Renal cortex interstitium (tissue), 11 donors: ENCODE data around the gene RIMS3. TPM values are rescaled to one million over a fixed set of nuclear protein-coding genes. Genes with fewer than 3 reads are reported as not detected.
A peak's percentile ranks its signal among the peaks of the same experiment; 100 is the strongest.
"Not testable (repeated sequence)": the region's sequence is repeated elsewhere in the genome, so short reads cannot be mapped to it uniquely, and the experiment has no call there.

Experiments
- DNase-seq, 11 donors: peaks; one replicate each; pipeline ENCODE4 v3.0.0-alpha.2; 2013; ENCODE audit warnings: low read depth in 9 of 11, low spot score in 4 of 11; ENCODE audit errors: extremely low read depth in 1 of 11
- polyA plus RNA-seq, 3 donors: library from polyadenylated mRNA; unstranded; fragments of 120-200 nt; gene quantifications; one replicate each; pipeline ENCODE4 v1.2.1, GENCODE V29; 2013; ENCODE audit not compliant: insufficient read length in 3 of 3

The RIMS3 gene
- polyA plus RNA-seq, 3 donors: 1.6 to 2.2 (median 1.8) TPM

DNA sequence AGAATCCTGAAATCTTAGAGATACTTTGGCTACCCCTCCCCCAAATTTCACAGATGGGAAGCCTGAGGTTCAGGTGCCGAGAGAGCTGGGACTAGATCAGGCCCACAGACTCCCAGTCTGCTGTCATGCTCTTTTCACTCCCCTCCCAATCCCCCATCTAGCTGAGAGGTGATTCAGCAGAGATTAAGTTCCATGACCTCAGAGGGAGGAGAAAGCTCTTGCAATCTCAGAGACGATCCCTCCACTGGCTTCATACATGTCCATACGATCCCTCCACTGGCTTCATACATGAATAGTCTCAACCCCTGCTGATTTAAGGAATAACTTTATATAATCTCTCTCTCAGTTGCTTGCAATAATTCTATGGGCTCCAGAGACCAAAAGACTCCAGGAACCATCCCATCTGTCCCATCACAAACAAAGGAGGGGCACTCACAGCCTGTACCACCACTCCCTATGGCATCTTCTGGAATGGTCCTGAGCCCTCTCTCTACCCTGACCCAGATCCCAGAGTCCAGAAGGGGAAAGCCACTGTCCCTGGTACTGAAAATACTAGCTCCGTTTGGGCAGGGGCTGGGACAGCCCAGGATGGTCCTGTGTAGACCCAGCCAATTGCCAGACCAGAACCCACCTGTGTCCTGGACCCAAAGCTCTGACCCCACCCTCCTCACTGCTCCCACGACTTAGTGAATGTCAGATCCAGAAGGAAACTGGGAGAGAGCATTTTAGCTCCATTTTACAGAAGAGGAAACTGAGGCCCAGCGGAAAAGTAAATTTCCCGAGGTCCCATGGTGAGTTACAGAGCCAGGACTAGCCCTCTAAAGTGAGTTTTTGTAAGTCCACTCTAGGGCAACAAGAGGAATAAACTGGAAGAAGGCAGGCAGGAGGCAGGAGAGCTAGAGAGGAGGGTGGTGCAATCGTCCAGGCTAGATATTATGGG lies 27.1 kb downstream of the RIMS3 start:
- DNase-seq: no peak

DNA sequence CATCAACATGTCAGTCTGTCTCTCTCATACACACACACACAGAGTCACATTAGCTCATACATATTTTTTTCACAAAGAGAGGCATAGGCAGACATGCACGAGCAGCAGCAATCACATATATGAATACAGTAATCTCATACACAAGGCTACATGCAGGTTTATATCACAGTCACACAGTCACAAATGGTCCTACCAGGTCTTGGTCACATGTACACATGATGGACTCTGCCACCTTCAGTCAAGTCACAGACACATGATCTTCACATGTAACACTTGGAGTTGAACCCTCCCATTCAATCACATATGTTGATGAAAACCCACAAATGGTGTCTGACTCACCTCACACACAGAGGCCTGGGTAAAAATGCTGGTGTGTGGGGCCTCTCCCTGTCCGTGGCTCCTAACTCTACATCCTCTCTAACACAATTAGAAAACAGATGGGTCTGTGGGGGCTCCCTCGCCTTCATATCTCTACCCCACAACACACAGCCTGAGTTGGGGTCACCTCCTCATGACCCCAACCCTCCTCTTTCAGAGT lies 27.9 kb downstream of the RIMS3 start:
- DNase-seq: no peak

DNA sequence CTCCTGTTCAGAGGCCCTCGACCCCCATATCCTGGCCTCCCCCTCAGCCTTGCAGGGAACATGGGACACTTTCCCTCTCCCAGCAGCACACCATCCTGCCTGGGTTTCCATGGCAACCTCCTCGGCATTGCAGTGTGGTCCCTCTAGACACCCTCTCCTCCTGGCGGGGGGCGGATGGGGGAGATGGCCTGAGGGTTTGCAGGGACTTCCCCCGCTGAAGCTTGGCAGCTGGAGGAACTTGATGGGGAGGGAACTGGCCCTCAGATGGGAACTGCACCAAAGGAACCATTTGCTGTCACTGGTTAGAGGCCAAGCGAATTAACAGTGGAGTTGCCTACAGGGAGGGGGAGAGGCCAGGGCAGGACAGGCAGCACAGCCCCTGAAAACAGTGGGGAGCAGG lies 28.7 kb downstream of the RIMS3 start:
- DNase-seq: no peak

DNA sequence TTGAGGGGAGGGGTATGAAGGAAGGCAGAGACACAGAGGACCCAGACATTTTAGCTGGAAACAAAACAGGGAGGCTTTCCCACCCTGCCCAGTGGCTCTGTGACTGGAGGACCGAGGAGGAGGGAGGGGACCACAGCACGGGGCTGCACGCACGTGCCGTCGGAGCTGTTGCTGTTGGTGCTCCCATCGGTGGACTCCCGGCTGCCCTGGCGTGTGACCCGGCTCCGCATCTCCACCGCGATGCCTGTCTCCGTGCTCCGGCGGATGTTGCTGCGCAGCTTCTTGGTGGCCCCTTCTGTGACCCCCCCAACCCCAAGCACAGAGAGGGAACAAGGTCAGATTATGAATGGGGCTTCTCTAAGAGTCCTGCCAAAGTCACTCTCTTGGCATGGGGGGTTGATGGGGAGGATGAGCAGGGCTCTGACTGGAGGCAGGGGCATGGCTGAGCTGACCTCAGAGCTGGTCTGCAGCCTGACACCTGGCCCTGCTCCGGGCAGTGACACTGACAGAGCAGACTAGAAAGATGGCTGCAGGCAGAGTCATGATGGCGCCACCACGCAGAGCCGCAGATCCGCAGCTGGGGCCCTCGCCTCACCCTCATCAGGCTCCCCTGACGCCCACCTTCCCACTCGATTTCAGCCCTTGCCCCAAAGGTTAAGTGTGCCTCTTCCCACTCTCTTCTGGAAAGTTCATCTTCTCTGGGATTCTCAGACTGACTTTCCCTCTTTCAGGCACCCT lies 29.6 kb downstream of the RIMS3 start:
- no peak for DNase-seq

DNA sequence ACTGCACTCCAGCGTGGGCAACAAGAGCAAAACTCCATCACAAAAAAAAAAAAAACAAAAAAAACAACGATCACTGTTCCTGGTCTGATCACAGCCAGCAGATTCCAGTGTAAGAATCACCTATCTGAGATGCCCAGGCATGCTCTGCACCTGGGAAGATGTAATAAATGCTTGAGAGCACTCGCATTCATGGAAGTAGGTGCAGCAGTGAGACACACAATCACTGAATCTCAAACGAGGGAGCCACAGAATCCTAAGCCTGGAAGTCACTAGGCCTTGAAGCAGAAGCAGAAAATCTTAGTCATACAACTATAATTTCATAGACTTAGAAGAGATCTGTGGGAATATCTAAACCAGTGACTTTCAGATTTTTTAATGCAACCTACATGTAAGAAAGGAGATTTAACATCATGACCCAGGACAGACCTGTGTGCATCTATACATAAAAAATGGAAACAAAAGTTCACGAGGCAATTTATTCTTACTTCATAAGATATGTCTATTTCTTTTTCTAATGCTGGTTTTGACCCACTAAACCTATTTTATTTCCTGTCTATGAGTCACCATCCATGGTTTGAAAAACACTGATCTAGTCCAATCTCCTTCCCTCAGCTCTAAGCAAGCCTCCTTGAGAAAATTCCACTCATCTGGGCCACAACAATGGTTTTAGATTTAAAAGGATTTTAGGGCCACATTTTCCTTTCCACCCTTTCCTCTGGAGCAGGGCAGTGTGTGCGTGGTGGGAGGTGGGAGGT lies 30.4 kb downstream of the RIMS3 start:
- no peak for DNase-seq

DNA sequence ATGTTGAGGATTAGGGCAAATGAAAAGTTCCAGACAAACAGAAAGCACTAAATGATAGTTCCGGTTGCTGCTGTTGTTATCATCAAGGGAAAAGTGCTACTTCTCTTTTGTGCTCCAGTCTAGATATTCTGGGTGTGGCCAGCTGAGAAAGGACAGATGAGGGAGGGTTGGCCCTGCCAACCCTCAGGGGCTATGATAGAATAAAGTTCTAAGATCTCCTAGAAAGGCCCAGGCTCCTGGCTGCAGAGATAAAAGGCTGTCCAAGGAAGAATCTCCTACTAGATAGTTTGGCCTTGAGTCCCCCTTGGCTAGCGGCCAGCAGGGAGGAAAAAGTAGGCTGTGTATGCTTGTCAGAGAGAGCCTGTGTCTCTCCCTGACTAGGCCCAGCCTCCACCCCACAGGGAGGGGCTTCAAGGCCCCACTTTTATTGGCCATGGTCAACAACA lies 31.5 kb downstream of the RIMS3 start:
- peak in 1 of 11 donors; percentile 35 for DNase-seq

DNA sequence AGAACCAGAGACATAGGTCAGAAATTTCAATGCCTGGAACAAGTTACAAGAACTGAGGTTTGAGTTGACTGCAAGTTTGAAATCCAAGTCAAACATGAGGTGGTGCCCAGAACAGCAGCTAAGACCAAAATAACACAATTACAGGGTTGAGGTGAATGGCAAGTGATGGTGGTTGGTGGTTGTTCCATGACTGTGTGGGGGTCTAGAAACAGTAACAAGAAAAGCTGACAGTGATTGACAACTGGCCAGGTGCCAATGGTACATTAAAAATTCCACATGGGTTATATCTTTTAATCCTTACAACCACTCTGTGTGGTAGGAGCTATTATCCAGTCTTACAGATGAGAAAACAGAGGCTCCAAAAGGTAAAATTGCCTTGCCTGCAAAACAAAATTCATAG lies 32.0 kb downstream of the RIMS3 start:
- DNase-seq: no peak

DNA sequence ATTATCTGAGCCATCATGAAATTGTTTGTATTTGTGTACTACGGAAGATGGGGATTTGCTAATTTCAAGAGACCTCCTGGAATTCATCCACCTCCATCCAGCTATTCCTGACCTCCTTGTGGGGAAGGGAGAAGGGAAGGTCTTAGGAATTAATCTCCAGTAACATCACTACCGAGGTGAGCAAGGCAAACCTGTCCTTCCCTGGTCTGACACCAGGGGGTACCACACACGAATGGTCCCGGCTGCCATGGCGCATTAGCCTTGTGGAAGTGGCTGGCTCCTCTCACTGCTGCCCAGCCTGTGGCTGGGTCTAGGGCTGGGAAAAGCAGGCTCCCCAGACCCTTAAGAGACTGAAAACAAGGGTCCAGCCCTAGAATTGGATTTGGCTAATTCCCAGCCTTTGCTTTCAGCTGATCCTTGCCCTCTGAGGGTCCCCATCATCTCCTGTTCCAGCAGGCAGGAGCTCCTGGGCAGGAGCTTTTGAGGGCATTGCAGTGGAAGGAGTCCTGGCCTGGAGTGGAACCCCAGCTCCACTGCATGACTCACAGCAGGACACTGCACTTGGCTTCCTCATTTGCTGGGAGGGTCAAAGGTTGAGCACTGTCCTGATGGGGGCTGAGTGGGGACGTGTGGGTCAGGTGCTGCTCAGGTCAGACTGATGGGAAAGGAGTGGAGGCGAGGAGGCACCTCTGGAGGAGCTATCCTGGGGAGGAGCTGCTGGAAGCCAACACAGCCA lies 34.8 kb downstream of the RIMS3 start:
- no peak for DNase-seq

DNA sequence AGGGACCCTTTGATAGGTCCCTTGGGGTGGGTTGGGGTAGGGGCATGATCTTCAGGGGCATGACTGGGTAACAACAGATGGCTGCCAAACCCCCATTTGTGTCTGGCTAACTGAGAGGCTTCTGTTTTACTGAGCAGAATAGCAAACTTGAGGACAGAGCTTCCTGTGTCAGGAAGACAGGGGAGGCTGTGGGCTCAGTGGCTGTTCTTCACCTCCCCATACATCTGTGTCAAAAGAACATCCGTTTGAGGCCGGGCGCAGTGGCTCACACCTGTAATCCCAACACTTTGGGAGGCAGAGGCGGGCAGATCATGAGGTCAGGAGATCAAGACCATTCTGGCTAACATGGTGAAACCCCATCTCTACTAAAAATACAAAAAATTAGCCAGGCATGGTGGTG lies 35.9 kb downstream of the RIMS3 start:
- not testable (repeated sequence) for DNase-seq

DNA sequence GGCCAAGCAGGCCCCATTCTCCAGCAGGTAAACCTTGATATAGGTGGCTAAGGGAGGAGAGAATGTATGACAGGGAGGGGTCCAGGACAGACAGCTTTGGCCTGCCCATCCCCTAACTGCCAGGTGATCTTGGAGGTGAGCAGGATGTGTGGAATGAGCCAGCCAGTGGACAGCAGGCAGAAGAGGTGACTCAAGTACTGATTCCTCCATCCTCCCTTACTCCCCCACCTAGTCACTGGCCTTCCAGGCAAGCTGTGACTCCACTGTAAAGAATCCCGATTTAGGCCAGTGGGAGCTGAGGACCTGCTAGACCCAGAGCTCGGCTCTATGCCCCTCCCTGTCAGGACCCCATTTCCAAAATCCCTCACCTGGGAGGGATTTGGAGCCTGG lies 36.6 kb downstream of the RIMS3 start:
- DNase-seq: no peak

DNA sequence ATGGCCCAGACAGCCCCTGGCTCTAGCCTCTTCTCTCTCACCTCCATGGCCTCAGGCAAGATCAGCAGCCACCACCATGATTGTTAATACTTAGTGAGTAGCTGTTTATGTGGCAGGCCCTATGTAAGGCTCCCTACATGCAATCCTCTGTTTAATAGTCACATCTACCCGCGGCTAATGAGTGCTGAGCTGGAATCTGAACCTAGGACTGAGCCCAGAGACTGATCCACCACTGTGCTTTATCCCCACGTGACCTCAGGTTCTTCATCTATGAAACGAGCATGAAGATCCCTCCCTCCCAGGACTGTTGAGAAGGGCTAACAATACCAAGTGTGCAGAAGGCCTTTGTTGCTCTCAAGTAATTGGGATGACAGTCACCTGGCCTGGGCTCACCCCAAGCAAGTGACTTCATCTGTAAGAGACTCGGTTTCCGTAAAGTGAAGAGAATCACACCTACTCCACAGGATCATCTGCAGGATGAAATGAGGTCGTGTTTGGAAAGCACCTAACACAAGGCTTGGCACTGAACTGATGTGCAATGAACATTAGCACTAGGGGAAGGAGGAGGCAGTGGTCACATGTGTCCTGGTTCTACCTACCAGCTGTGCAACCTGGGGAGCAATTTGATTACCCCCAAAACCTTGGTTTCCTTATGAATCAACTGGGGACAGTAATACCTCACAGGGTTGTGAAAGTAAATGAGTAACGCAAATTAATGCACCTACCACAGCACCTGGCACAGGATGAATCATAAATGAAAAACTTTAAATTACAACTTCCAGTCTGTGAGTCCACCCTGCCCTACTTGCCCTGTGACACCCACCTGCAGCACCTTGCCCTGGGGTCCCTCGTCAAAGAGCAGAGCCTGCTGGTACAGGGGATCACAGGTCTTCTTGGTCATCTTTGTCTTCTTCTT lies 37.2 kb downstream of the RIMS3 start:
- no peak for DNase-seq

DNA sequence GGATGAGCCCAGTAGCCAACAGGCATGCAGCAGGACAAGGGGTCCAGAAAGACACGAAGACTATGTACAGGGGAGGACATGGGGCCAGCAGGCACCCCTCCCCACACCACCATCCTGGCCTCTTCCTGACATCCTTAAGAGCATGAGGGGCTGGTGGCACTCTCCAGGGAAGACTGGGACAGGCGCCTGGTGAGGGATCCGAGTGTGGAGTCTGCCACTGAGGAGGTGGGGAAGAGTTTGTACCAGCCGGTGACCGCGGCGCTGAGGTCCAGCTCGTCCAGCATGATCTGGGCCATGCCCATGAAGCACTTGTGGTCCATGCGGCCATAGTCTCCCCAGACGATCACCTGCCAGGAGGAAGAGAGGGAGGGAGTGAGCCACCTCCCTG lies 39.1 kb downstream of the RIMS3 start:
- no peak for DNase-seq

DNA sequence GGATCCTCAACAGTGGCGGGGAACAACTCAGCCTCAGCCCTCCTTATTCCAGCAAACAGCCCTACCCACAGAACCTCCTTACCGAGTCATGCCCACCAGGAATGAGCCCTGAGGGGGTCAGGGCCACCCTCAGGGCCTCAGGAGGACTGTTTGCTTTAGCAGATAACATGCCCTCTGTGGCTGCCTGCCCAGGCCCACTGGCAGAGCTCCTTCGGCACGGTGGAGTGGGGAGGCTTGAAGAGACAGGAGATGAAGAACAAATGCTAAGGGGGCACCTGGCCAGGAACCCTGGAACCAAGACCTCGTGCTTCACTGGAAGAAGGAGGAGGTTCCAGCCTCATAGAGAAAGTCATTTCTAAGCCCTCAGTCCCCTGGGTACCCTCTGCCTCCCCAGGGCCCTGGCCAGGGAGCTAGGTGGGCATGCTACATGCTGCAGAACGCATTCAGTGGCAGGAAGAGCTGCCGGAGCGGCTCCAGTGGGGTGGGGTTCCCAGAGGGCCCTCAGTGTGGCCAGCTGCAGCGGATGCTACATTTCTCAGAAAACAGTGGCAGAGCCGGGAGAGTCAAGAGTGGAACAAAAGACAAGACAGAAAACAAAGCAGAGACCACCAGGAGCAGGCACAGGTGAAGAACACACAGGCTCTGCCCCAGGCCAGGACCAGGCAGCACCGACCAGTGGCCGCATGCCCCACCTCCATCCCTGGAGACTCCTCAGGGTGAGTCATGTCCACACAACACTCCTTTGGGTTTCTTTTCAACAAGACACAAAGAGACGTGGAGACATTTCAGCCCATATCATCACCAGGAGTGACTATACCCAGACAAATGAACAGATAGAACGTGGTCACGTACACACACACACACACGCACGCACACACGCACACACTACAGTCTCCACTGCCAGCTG lies 39.8 kb downstream of the RIMS3 start:
- no peak for DNase-seq

DNA sequence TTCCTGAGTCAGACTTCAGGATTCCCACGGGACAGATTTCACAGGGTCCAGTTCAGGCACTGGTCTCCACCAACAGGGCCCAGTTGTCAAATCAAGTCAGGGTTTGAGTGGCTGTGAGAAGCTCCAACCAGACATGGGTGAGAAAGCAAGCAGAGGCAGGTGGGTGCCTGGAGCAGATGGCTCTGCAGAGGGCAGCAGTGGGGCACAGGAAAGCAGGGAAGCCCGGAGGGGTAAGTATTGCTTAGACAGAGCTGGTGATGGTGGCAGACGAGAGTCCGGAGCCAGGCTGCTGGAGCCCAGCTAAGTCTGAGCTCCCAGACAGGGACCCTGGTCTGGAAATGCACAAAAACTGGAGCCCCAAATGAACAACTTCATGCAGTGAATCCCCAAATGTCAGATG lies 40.4 kb downstream of the RIMS3 start:
- no peak for DNase-seq

DNA sequence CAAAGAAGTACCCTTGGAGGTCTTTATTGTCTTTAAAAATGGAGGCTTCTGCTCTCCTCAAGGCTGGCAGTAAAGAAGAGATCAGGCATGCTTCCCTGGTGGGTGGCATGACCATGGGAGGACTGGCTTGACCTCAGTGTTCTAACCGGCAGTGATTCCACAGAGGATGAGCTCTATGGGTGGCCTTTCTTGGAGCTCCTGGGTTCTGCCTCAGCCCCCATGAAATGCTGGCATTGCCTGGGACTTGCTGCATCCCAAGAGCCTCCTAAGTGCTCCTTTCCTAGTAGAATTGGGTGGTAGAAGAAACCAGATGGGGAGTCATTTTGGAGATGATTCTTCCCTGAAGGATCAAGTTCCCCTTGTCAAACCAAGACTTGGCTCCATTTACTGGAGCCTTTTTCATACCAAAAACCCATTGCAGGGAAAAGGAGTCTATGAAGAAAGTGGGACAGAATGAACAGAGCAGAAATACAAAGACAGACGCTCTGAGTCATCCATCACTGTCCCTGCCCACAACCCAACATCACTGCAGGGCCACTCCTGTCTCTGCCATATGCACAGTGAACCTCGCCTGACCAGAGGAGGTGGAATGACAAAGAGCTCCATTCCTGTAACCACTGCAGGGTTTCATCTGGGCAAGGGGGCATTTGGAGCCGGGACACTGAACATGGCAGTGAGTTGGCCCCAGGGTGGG lies 42.4 kb downstream of the RIMS3 start:
- DNase-seq: no peak

DNA sequence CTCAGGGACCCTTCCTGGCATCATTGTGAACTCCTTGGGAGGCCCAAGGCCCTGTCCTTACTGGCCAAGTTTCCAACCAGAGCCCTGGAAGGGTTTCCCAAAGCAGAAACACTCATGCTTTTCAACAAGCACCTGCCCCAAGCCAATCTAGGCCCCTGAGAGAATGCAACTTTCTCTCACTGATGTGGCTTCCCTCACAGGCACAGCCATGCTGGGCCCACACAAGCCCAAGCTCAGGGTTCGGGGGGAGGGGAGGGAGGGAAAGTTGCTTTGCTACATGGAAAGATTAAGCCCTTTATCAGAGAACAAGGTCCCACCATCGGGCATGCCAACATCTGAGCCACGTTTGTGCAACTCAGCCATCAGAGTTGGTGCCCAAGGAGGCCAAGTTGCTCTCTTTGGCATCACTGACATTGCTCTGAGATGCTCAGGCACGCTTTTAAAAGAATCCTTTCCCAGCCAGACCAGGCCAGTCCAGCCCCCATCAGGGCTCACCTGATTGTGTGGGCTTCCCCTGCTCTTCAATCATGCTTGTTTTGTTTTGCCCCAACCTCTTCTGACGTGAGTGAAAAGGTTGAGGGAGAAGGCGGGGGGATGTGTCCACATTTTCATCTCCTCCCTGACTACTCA lies 43.5 kb downstream of the RIMS3 start:
- DNase-seq: no peak
